WTC11 (cell line): ENCODE data around the gene NACC2. TPM values are rescaled to one million over a fixed set of nuclear protein-coding genes. Genes with fewer than 3 reads are reported as not detected.

ENCODE experiments used
- ATAC-seq: fragments of 200-7000 bp; cut with Tn5 transposase; 2 replicates; pipeline ENCODE4 v1.10.0; 2021; ENCODE audit warnings: mild to moderate bottlenecking, moderate library complexity
- CTCF ChIA-PET: fragments of 300-600 bp; sonication (Branson Sonifier 250); formaldehyde crosslinking; loops from one replicate; lab custom pipeline; 2021; ENCODE audit warnings: antibody characterized with exemption; lab: Charles Lee
- POLR2A ChIA-PET: fragments of 350-600 bp; sonication (Branson Sonifier 250); formaldehyde crosslinking; loops from one replicate; lab custom pipeline; 2021; ENCODE audit warnings: antibody characterized with exemption; lab: Charles Lee
- DNase-seq: peaks from one replicate; pipeline ENCODE4 v3.0.0; 2021; ENCODE audit warnings: low spot score
- H3K27ac Mint-ChIP-seq: 2 replicates; pipeline ENCODE4 v1.8.0; 2021; ENCODE audit warnings: mixed read lengths
- H3K27me3 Mint-ChIP-seq: 2 replicates; pipeline ENCODE4 v1.8.0; 2021; ENCODE audit warnings: low read depth, mild to moderate bottlenecking, moderate library complexity, mixed read lengths
- H3K36me3 Mint-ChIP-seq: 2 replicates; pipeline ENCODE4 v1.8.0; 2021; ENCODE audit warnings: mixed read lengths
- H3K4me1 Mint-ChIP-seq: 2 replicates; pipeline ENCODE4 v1.8.0; 2022; ENCODE audit warnings: mixed read lengths
- H3K4me3 Mint-ChIP-seq: 2 replicates; pipeline ENCODE4 v1.8.0; 2021; ENCODE audit warnings: mild to moderate bottlenecking, moderate library complexity, mixed read lengths
- H3K9me3 Mint-ChIP-seq: 2 replicates; pipeline ENCODE4 v1.8.0; 2021; ENCODE audit warnings: mixed read lengths
- ATF2 ChIP-seq: sonication (generic); formaldehyde crosslinking; IDR thresholded peaks from 2 replicates; pipeline ENCODE4 v1.8.1; 2022; ENCODE audit warnings: low read depth, missing genetic modification reagents, borderline replicate concordance
- CBFB ChIP-seq: sonication (generic); formaldehyde crosslinking; IDR thresholded peaks from 2 replicates; pipeline ENCODE4 v1.8.1; 2022; ENCODE audit warnings: mild to moderate bottlenecking, low read depth, missing genetic modification reagents
- CDX4 ChIP-seq: fragments of 250-450 bp; sonication (Bioruptor Pico); IDR thresholded peaks from 2 replicates; pipeline ENCODE4 v1.9.0; 2021; ENCODE audit warnings: moderate library complexity, mild to moderate bottlenecking, inconsistent platforms, borderline replicate concordance
- E2F5 ChIP-seq: sonication (generic); formaldehyde crosslinking; IDR thresholded peaks from 2 replicates; pipeline ENCODE4 v1.8.1; 2022; ENCODE audit warnings: mild to moderate bottlenecking, moderate library complexity, missing genetic modification reagents
- ELF4 ChIP-seq: sonication (generic); formaldehyde crosslinking; IDR thresholded peaks from 2 replicates; pipeline ENCODE4 v1.8.1; 2022; ENCODE audit warnings: low read depth, mild to moderate bottlenecking, moderate library complexity, missing genetic modification reagents
- GRHL2 ChIP-seq: fragments of 250-450 bp; sonication (Bioruptor Pico); IDR thresholded peaks from 2 replicates; pipeline ENCODE4 v1.8.0; 2022; ENCODE audit warnings: mild to moderate bottlenecking, moderate library complexity; ENCODE audit not compliant: insufficient replicate concordance, severe bottlenecking
- HMGXB4 ChIP-seq: sonication (generic); formaldehyde crosslinking; IDR thresholded peaks from 2 replicates; pipeline ENCODE4 v1.8.1; 2023; ENCODE audit warnings: mild to moderate bottlenecking, moderate library complexity, missing genetic modification reagents
- MAX ChIP-seq: sonication (generic); formaldehyde crosslinking; IDR thresholded peaks from 2 replicates; pipeline ENCODE4 v1.8.0; 2022; ENCODE audit warnings: mild to moderate bottlenecking, missing genetic modification reagents
- NFE2L1 ChIP-seq: sonication (generic); formaldehyde crosslinking; IDR thresholded peaks from 2 replicates; pipeline ENCODE4 v1.8.1; 2023; ENCODE audit warnings: missing genetic modification reagents
- NR2C2 ChIP-seq: sonication (generic); formaldehyde crosslinking; IDR thresholded peaks from 2 replicates; pipeline ENCODE4 v1.8.0; 2022; ENCODE audit warnings: mild to moderate bottlenecking, missing genetic modification reagents
- PRRX2 ChIP-seq: fragments of 250-450 bp; sonication (Bioruptor Pico); IDR thresholded peaks from 2 replicates; pipeline ENCODE4 v1.8.0; 2021; ENCODE audit warnings: mild to moderate bottlenecking
- RORB ChIP-seq: fragments of 250-450 bp; sonication (Bioruptor Pico); IDR thresholded peaks from 2 replicates; pipeline ENCODE4 v1.9.0; 2021; ENCODE audit warnings: mild to moderate bottlenecking
- SMAD3 ChIP-seq: sonication (generic); formaldehyde crosslinking; IDR thresholded peaks from 2 replicates; pipeline ENCODE4 v1.8.0; 2022; ENCODE audit warnings: missing genetic modification reagents, mild to moderate bottlenecking, borderline replicate concordance
- SMAD4 ChIP-seq: sonication (generic); formaldehyde crosslinking; IDR thresholded peaks from 2 replicates; pipeline ENCODE4 v1.8.0; 2022; ENCODE audit warnings: mild to moderate bottlenecking, missing genetic modification reagents
- SP1 ChIP-seq: sonication (generic); formaldehyde crosslinking; conservative IDR thresholded peaks from 2 replicates; pipeline ENCODE4 v1.8.1; 2022; ENCODE audit warnings: missing genetic modification reagents
- USF1 ChIP-seq: sonication (generic); formaldehyde crosslinking; IDR thresholded peaks from 2 replicates; pipeline ENCODE4 v1.8.0; 2022; ENCODE audit warnings: mild to moderate bottlenecking, missing genetic modification reagents
- ZNF121 ChIP-seq: sonication (generic); formaldehyde crosslinking; IDR thresholded peaks from 2 replicates; pipeline ENCODE4 v1.8.0; 2023; ENCODE audit warnings: missing genetic modification reagents
- ZNF219 ChIP-seq: sonication (generic); formaldehyde crosslinking; IDR thresholded peaks from 2 replicates; pipeline ENCODE4 v1.8.0; 2023; ENCODE audit warnings: missing genetic modification reagents, mild to moderate bottlenecking, borderline replicate concordance
- ZNF263 ChIP-seq: sonication (generic); formaldehyde crosslinking; IDR thresholded peaks from 2 replicates; pipeline ENCODE4 v1.8.1; 2022; ENCODE audit warnings: low read depth, mild to moderate bottlenecking, moderate library complexity, missing genetic modification reagents
- ZNF281 ChIP-seq: sonication (generic); formaldehyde crosslinking; IDR thresholded peaks from 2 replicates; pipeline ENCODE4 v1.8.0; 2023; ENCODE audit warnings: mild to moderate bottlenecking, missing genetic modification reagents
- ZNF317 ChIP-seq: sonication (generic); formaldehyde crosslinking; IDR thresholded peaks from 2 replicates; pipeline ENCODE4 v1.8.1; 2023; ENCODE audit warnings: low read depth, mild to moderate bottlenecking, moderate library complexity, missing genetic modification reagents, borderline replicate concordance
- ZNF396 ChIP-seq: fragments of 250-450 bp; sonication (Bioruptor Pico); IDR thresholded peaks from 2 replicates; pipeline ENCODE4 v1.8.0; 2021; ENCODE audit warnings: mild to moderate bottlenecking, moderate library complexity, borderline replicate concordance
- ZNF425 ChIP-seq: fragments of 250-450 bp; sonication (Bioruptor Pico); conservative IDR thresholded peaks from 2 replicates; pipeline ENCODE4 v1.9.0; 2021; ENCODE audit warnings: mild to moderate bottlenecking
- total RNA-seq: library from RNA; stranded (reverse); gene quantifications from 3 replicates; pipeline ENCODE4 v1.2.3, GENCODE V29; 2021

The NACC2 gene
- total RNA-seq, 1 experiment from 2014 or later: 17.1 TPM

- H3K27me3 Mint-ChIP-seq: no peaks in the 10 kb centered on the region
- ChIA-PET POLR2A (no interaction called here), CTCF (interaction anchor here (1.2 to 1.8 kb wide), 2 partner anchors 11 to 154 kb away, joined by 3 to 5 read pairs; no protein-coding TSS in a partner anchor)
- H3K36me3 Mint-ChIP-seq: no peaks in the 10 kb centered on the region
- DNase-seq: no peak
- no peak overlapping the region for H3K4me3 Mint-ChIP-seq
- ATAC-seq: no peak; the same call in 1 of the 2 replicates
- TF ChIP-seq RORB (CRISPR knock-in tag) (no peak), ZNF263 (CRISPR knock-in tag) (no peak), ZNF425 (CRISPR knock-in tag) (no peak), ZNF121 (CRISPR knock-in tag) (no peak), ZNF219 (no peak), HMGXB4 (CRISPR knock-in tag) (no peak), ZNF396 (CRISPR knock-in tag) (no peak), PRRX2 (no peak), SP1 (CRISPR knock-in tag) (no peak)
- 0 out of 2 replicates have a peak, but pooled peaks cover 4% of the 10 kb centered on the region for H3K4me1 Mint-ChIP-seq
- H3K9me3 Mint-ChIP-seq: no peaks in the 10 kb centered on the region
- no peak overlapping the region for H3K27ac Mint-ChIP-seq
Observed at GRCh38 chr9:135978642-135979546, 116.2 kb downstream of the NACC2 start.

GRCh38 chr9:135976944-135977343 is 118.1 kb downstream of the NACC2 start:
- Mint-ChIP-seq H3K27me3 (no peaks in the 10 kb centered on the region), H3K9me3 (no peaks in the 10 kb centered on the region), H3K36me3 (no peaks in the 10 kb centered on the region), H3K4me1 (0 out of 2 replicates have a peak, but pooled peaks cover 4% of the 10 kb centered on the region), H3K4me3 (no peak overlapping the region), H3K27ac (no peak overlapping the region)
- no peak for DNase-seq
- ChIA-PET POLR2A (no interaction called here), CTCF (interaction anchor here (1.1 to 1.5 kb wide), 4 partner anchors 9 to 162 kb away, joined by 4 to 5 read pairs (median 4); partner anchors contain the start of gene UBAC1)
- ATAC-seq: no peak
- TF ChIP-seq E2F5 (CRISPR knock-in tag): no peak
- no peak for TF ChIP-seq ZNF317 (CRISPR knock-in tag)
- no peak for TF ChIP-seq CDX4 (CRISPR knock-in tag)
- no peak for TF ChIP-seq SMAD3 (CRISPR knock-in tag)
- TF ChIP-seq ZNF219: no peak
- no peak for TF ChIP-seq NR2C2
- TF ChIP-seq ELF4: no peak
- no peak for TF ChIP-seq ZNF281 (CRISPR knock-in tag)
- no peak for TF ChIP-seq USF1 (CRISPR knock-in tag)
- TF ChIP-seq CBFB (CRISPR knock-in tag): no peak
- TF ChIP-seq NFE2L1 (CRISPR knock-in tag): no peak
- no peak for TF ChIP-seq GRHL2 (CRISPR knock-in tag)
- TF ChIP-seq SMAD4 (CRISPR knock-in tag): no peak
- TF ChIP-seq MAX (CRISPR knock-in tag): no peak
- no peak for TF ChIP-seq ATF2
